B cell (primary cell): ENCODE data around the gene RSPH1. TPM values are rescaled to one million over a fixed set of nuclear protein-coding genes. Genes with fewer than 3 reads are reported as not detected.

Experiments
- ATAC-seq: fragments of 200-7000 bp; cut with Tn5 transposase; one replicate; pipeline ENCODE4 v1.10.0; 2021; ENCODE audit warnings: low read depth, mild to moderate bottlenecking, moderate number of reproducible peaks, moderate library complexity
- CTCF ChIA-PET: fragments of 350-600 bp; sonication (Branson Sonifier 250); formaldehyde crosslinking; loops from one replicate; lab custom pipeline; 2021; ENCODE audit warnings: antibody characterized with exemption, inconsistent platforms; lab: Charles Lee
- POLR2A ChIA-PET: fragments of 350-600 bp; sonication (Branson Sonifier 250); formaldehyde crosslinking; loops from one replicate; lab custom pipeline; 2021; ENCODE audit warnings: antibody characterized with exemption; lab: Charles Lee
- DNase-seq: peaks from one replicate; pipeline ENCODE4 v3.0.0; 2013
- H2AFZ ChIP-seq: 2 replicates; pipeline ENCODE4 v1.6.1; 2012; ENCODE audit warnings: mild to moderate bottlenecking, low read depth, low read length; ENCODE audit not compliant: insufficient read depth, poor library complexity, severe bottlenecking
- H3K27ac ChIP-seq, 2 donors: 1 replicate in 1 of 2; 2 replicates in 1 of 2; pipeline ENCODE4 v1.5.1; 2012 to 2013; ENCODE audit warnings: low read length in 2 of 2, mild to moderate bottlenecking in 2 of 2, moderate library complexity in 1 of 2
- H3K27me3 ChIP-seq, 4 experiments: fragments of 200-600 bp in 1 of 4; sonication (generic) in 1 of 4; replicated peaks in 1 of 4; 1 replicate in 2 of 4; 2 replicates in 2 of 4; pipeline versions ENCODE4 v1.6.1 to v1.7.0; 2013 to 2016; ENCODE audit warnings: low read length in 3 of 4, mild to moderate bottlenecking in 2 of 4, mixed read lengths in 1 of 4, moderate library complexity in 1 of 4; ENCODE audit not compliant: insufficient read depth in 4 of 4, control insufficient read depth in 3 of 4; ENCODE audit errors: control extremely low read depth in 1 of 4
- H3K36me3 ChIP-seq, 2 experiments: replicated peaks in 1 of 2; 1 replicate in 1 of 2; 2 replicates in 1 of 2; pipeline versions ENCODE4 v1.6.1 to v1.7.1; 2013; ENCODE audit warnings: low read length in 1 of 2; ENCODE audit not compliant: insufficient read depth in 2 of 2, control insufficient read depth in 1 of 2; ENCODE audit errors: control extremely low read depth in 1 of 2, extremely low read depth in 1 of 2
- H3K4me1 ChIP-seq, 2 donors: fragments of 200-600 bp in 1 of 2; sonication (generic) in 1 of 2; 1 replicate in 1 of 2; 2 replicates in 1 of 2; pipeline versions ENCODE4 v1.5.1 to v1.6.1; 2013 to 2017; ENCODE audit warnings: low read length in 2 of 2; ENCODE audit not compliant: control insufficient read depth in 2 of 2, insufficient read depth in 2 of 2
- H3K4me2 ChIP-seq: replicated peaks from 2 replicates; pipeline ENCODE3; 2012; ENCODE audit warnings: mild to moderate bottlenecking, low read depth, low read length; ENCODE audit not compliant: poor library complexity, severe bottlenecking
- H3K4me3 ChIP-seq, 5 experiments: fragments of 200-600 bp in 1 of 5; sonication (generic) in 1 of 5; 1 replicate in 3 of 5; 2 replicates in 2 of 5; pipeline versions ENCODE4 v1.5.1 to v1.7.0; 2011 to 2016; ENCODE audit warnings: low read length in 4 of 5, mild to moderate bottlenecking in 4 of 5, low read depth in 2 of 5, control low read depth in 1 of 5, moderate library complexity in 1 of 5; ENCODE audit not compliant: insufficient read depth in 1 of 5; ENCODE audit errors: control extremely low read depth in 1 of 5, extremely low read depth in 1 of 5
- H3K79me2 ChIP-seq: fragments of 200-600 bp; sonication (generic); one replicate; pipeline ENCODE4 v1.6.0; 2016; ENCODE audit warnings: low read length; ENCODE audit not compliant: control insufficient read depth, insufficient read depth
- H3K9ac ChIP-seq: fragments of 200-600 bp; sonication (generic); 2 replicates; pipeline ENCODE4 v1.6.1; 2017; ENCODE audit warnings: mild to moderate bottlenecking, low read length, moderate library complexity
- H3K9me3 ChIP-seq, 3 donors: one replicate each; pipeline versions ENCODE4 v1.6.1 to v1.7.1; 2013; ENCODE audit warnings: low read length in 2 of 3; ENCODE audit not compliant: control insufficient read depth in 2 of 3, insufficient read depth in 1 of 3; ENCODE audit errors: control extremely low read depth in 1 of 3
- H4K20me1 ChIP-seq: 2 replicates; pipeline ENCODE4 v1.6.0; 2012; ENCODE audit warnings: mild to moderate bottlenecking, low read length; ENCODE audit not compliant: insufficient read depth, control insufficient read depth, poor library complexity, severe bottlenecking
- H3K27ac Mint-ChIP-seq: one replicate; pipeline ENCODE4 v1.8.0; 2021; ENCODE audit warnings: mixed read lengths
- H3K27me3 Mint-ChIP-seq: one replicate; pipeline ENCODE4 v1.8.0; 2021; ENCODE audit warnings: mixed read lengths
- H3K4me1 Mint-ChIP-seq: one replicate; pipeline ENCODE4 v1.8.0; 2021; ENCODE audit warnings: mixed read lengths
- H3K4me3 Mint-ChIP-seq: one replicate; pipeline ENCODE4 v1.8.0; 2021; ENCODE audit warnings: mixed read lengths
- H3K9me3 Mint-ChIP-seq: one replicate; pipeline ENCODE4 v1.8.0; 2022; ENCODE audit warnings: mixed read lengths; ENCODE audit not compliant: insufficient read depth
- EZH2 ChIP-seq: IDR thresholded peaks from 2 replicates; pipeline ENCODE4 v1.6.1; 2012; ENCODE audit warnings: borderline replicate concordance, low read depth, mild to moderate bottlenecking, moderate library complexity, low read length; ENCODE audit not compliant: insufficient read depth, poor library complexity, severe bottlenecking
- WGBS: methylation state at CpG from one replicate; pipeline ENCODE4 v1.1.5; 2013; ENCODE audit warnings: missing lambda C conversion rate; ENCODE audit not compliant: insufficient coverage; 5-methylcytosine and 5-hydroxymethylcytosine counted together
- intact Hi-C: fragments of 100-400 bp; cut with micrococcal nuclease; formaldehyde crosslinking; loops from one replicate; pipeline ENCODE4 v1.10.0; 2022
- polyA plus RNA-seq: library from polyadenylated mRNA; depleted of rRNA; stranded (reverse); fragments of >200 nt; gene quantifications from 2 replicates; pipeline ENCODE4 v1.2.3, GENCODE V29; 2012
- total RNA-seq, 2 donors: library from RNA; stranded (reverse); fragments of 120-200 nt in 1 of 2; gene quantifications; 1 replicate in 1 of 2; 2 replicates in 1 of 2; pipeline versions ENCODE4 v1.2.3 to v1.2.4, GENCODE V29; 2013 to 2022
- TF ChIP-seq, protein P1 (sequence below): fragments of 200-600 bp; IDR thresholded peaks from one replicate; pipeline ENCODE4 v1.8.0; 2022; ENCODE audit warnings: antibody characterized with exemption, mild to moderate bottlenecking

The RSPH1 gene
- total and polyA plus RNA-seq, 2 donors (not counting 1 experiment from before 2014, with no cell fraction given): 0.10 to 0.64 TPM

DNA sequence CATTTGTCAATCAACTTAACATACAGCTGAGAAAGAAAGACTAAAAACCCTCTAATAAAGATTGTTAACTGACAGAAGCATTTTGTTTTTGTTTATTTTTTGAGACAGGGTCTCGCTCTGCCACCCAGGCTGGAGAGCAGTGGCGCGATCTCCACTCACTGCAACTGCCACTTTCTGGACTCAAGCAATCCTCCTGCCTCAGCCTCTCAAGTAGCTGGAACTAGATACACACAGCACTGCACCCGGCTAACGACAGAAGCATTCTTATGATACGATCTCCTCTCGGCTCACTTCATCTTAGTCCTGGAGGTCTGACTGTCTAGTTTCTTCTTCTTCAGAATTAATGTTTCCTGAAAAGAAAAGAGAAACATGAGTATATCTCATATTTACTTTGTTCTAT is 23.5 kb downstream of the RSPH1 start:
- WGBS: 100% methylated on average over 2 of the region's 7 CpGs
- Histone ChIP-seq H3K4me2 (no peak overlapping the region), H4K20me1 (no peaks in the 10 kb centered on the region), H3K9me3 (no peaks in the 10 kb centered on the region), H2AFZ (no peak overlapping the region), H3K27ac (no peak overlapping the region), H3K4me3 (no peak overlapping the region), H3K4me1 (peaks cover 6 to 54% of the 10 kb centered on the region in 2 donors), H3K36me3 (no peaks in the 10 kb centered on the region), H3K9ac (no peak overlapping the region), H3K79me2 (no peaks in the 10 kb centered on the region), H3K27me3 (peaks cover 0 to 21% (median 2%) of the 10 kb centered on the region in 4 experiments)
- peaks cover 21% of the 10 kb centered on the region for H3K27me3 Mint-ChIP-seq
- intact Hi-C loops: no loop called here
- DNase-seq (no peak), ATAC-seq (no peak)
- H3K9me3 Mint-ChIP-seq: no peaks in the 10 kb centered on the region
- no peak for TF ChIP-seq EZH2
- TF ChIP-seq, protein P1, sequence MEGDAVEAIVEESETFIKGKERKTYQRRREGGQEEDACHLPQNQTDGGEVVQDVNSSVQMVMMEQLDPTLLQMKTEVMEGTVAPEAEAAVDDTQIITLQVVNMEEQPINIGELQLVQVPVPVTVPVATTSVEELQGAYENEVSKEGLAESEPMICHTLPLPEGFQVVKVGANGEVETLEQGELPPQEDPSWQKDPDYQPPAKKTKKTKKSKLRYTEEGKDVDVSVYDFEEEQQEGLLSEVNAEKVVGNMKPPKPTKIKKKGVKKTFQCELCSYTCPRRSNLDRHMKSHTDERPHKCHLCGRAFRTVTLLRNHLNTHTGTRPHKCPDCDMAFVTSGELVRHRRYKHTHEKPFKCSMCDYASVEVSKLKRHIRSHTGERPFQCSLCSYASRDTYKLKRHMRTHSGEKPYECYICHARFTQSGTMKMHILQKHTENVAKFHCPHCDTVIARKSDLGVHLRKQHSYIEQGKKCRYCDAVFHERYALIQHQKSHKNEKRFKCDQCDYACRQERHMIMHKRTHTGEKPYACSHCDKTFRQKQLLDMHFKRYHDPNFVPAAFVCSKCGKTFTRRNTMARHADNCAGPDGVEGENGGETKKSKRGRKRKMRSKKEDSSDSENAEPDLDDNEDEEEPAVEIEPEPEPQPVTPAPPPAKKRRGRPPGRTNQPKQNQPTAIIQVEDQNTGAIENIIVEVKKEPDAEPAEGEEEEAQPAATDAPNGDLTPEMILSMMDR: no peak
- H3K27ac Mint-ChIP-seq: no peak overlapping the region
- H3K4me1 Mint-ChIP-seq: peaks cover 22% of the 10 kb centered on the region
- H3K4me3 Mint-ChIP-seq: no peak overlapping the region
- ChIA-PET CTCF (no interaction called here), POLR2A (no interaction called here)

DNA sequence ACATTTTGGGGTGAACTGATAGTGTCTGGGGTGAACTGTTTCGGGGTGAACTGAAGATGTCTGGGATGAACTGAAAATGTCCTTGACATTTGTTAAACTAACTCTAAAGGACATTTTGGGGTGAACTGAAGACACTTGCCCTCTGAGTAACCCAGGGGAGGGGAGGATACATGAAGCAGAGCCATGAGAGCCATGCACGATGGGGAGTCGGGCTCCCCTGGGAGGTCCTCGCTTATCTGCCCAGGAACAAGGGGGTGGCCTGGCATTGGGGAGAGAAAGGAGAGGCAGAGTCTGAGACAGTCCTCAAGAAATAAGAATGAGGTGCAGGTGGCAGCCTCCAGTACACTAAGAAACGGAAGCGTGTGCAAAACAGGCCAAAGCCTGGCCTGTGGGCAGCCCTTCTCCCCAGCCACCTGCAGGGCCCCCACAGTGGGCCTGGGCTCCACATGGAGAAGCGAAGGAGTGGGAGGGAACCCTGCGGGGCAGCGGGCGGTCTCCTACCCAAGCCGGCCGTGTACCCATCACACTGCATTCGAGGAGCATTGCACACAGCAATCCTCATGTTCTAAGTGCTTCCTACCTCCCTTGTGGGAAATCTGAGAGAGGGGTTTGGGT is 24.2 kb downstream of the RSPH1 start:
- Histone ChIP-seq H3K79me2 (no peaks in the 10 kb centered on the region), H3K4me1 (peaks cover 11 to 56% of the 10 kb centered on the region in 2 donors), H3K4me3 (no peak overlapping the region), H4K20me1 (no peaks in the 10 kb centered on the region), H3K9me3 (no peaks in the 10 kb centered on the region), H2AFZ (no peak overlapping the region), H3K9ac (no peak overlapping the region), H3K36me3 (no peaks in the 10 kb centered on the region), H3K27me3 (peaks cover 0 to 25% (median 1%) of the 10 kb centered on the region in 4 experiments), H3K4me2 (no peak overlapping the region), H3K27ac (no peak overlapping the region)
- peaks cover 22% of the 10 kb centered on the region for H3K27me3 Mint-ChIP-seq
- H3K4me1 Mint-ChIP-seq: peaks cover 29% of the 10 kb centered on the region
- no peak for DNase-seq
- no peak for ATAC-seq
- ChIA-PET CTCF (no interaction called here), POLR2A (no interaction called here)
- intact Hi-C loops: no loop called here
- no peaks in the 10 kb centered on the region for H3K9me3 Mint-ChIP-seq
- H3K27ac Mint-ChIP-seq: no peak overlapping the region
- H3K4me3 Mint-ChIP-seq: no peak overlapping the region
- no peak for TF ChIP-seq EZH2
- TF ChIP-seq, protein P1: no peak
- 72% methylated on average over 6 of the region's 13 CpGs for WGBS
